OCI-LY7 (cell line): ENCODE data around the gene ING4. TPM values are rescaled to one million over a fixed set of nuclear protein-coding genes. Genes with fewer than 3 reads are reported as not detected.
"Not testable (repeated sequence)": the region's sequence is repeated elsewhere in the genome, so short reads cannot be mapped to it uniquely, and the experiment has no call there.

ENCODE experiments used
- Bru-seq: library from RNA; stranded (reverse); fragments of 400-500 nt; gene quantifications from one replicate; lab custom pipeline; 2021; lab: Mats Ljungman, UMichigan
- BruChase-seq, 2 experiments: library from RNA; stranded (reverse); fragments of 400-500 nt; gene quantifications; one replicate each; lab custom pipeline; 2021; lab: Mats Ljungman, UMichigan
- BruUV-seq: library from RNA; stranded (reverse); fragments of 400-500 nt; replicated peaks from 2 replicates; lab custom pipeline; 2021; lab: Mats Ljungman, UMichigan
- CTCF ChIA-PET: fragments of 300-600 bp; sonication (Branson Sonifier 250); formaldehyde crosslinking; loops from one replicate; lab custom pipeline; 2022; ENCODE audit warnings: antibody characterized with exemption; ENCODE audit not compliant: unreplicated experiment; lab: Charles Lee
- POLR2A ChIA-PET: fragments of 300-600 bp; sonication (Branson Sonifier 250); formaldehyde crosslinking; loops from one replicate; lab custom pipeline; 2022; ENCODE audit warnings: antibody characterized with exemption; lab: Charles Lee
- DNase-seq: peaks from one replicate; pipeline ENCODE4 v3.0.0-alpha.2; 2015; ENCODE audit warnings: low spot score
- H2AFZ ChIP-seq: fragments of 200-600 bp; sonication (generic), shearing (Covaris generic); 2 replicates; pipeline ENCODE4 v1.6.1; 2014; ENCODE audit warnings: mild to moderate bottlenecking, antibody characterized with exemption, low read length, moderate library complexity
- H3K27ac ChIP-seq: fragments of 200-600 bp; sonication (generic); 2 replicates; pipeline ENCODE4 v1.5.1; 2014; ENCODE audit warnings: mixed run types, low read depth, mild to moderate bottlenecking, moderate library complexity, low read length, inconsistent platforms; ENCODE audit not compliant: poor library complexity, severe bottlenecking
- H3K36me3 ChIP-seq: fragments of 200-600 bp; sonication (generic); 2 replicates; pipeline ENCODE4 v1.6.1; 2014; ENCODE audit warnings: mild to moderate bottlenecking, antibody characterized with exemption, low read length, moderate library complexity, mixed read lengths; ENCODE audit not compliant: insufficient read depth
- H3K4me1 ChIP-seq: fragments of 200-600 bp; sonication (generic); 2 replicates; pipeline ENCODE4 v1.5.1; 2014; ENCODE audit warnings: mild to moderate bottlenecking, low read length; ENCODE audit not compliant: insufficient read depth, poor library complexity, severe bottlenecking
- H3K4me2 ChIP-seq: fragments of 200-600 bp; sonication (generic); 2 replicates; pipeline ENCODE4 v1.6.1; 2014; ENCODE audit warnings: mild to moderate bottlenecking, low read length
- H3K4me3 ChIP-seq: fragments of 200-600 bp; sonication (generic); 2 replicates; pipeline ENCODE4 v1.5.1; 2014; ENCODE audit warnings: mild to moderate bottlenecking, low read depth, low read length; ENCODE audit not compliant: poor library complexity, severe bottlenecking
- H3K79me2 ChIP-seq: fragments of 200-600 bp; sonication (generic); 2 replicates; pipeline ENCODE4 v1.6.1; 2016; ENCODE audit warnings: low read depth, mild to moderate bottlenecking, low read length, moderate library complexity, mixed read lengths; ENCODE audit not compliant: insufficient read depth
- H3K9me2 ChIP-seq: fragments of 200-600 bp; sonication (generic); 2 replicates; pipeline ENCODE4 v1.6.1; 2016; ENCODE audit warnings: mild to moderate bottlenecking, low read length, mixed read lengths; ENCODE audit not compliant: insufficient read depth
- H3K9me3 ChIP-seq: fragments of 200-600 bp; sonication (generic); 2 replicates; pipeline ENCODE4 v1.6.1; 2014; ENCODE audit warnings: mild to moderate bottlenecking, mixed run types, low read length, mixed read lengths
- H4K20me1 ChIP-seq: fragments of 200-600 bp; sonication (generic); 2 replicates; pipeline ENCODE4 v1.6.1; 2014; ENCODE audit warnings: mild to moderate bottlenecking, antibody characterized with exemption, low read length, moderate library complexity, mixed read lengths; ENCODE audit not compliant: insufficient read depth
- EZH2phosphoT487 ChIP-seq: fragments of 200-600 bp; sonication (generic); IDR thresholded peaks from 2 replicates; pipeline ENCODE4 v1.6.1; 2018; ENCODE audit warnings: low read depth, borderline replicate concordance, mild to moderate bottlenecking, mixed run types, antibody characterized with exemption, low read length, moderate library complexity, mixed read lengths
- intact Hi-C: fragments of 100-400 bp; cut with micrococcal nuclease; formaldehyde crosslinking; loops from one replicate; pipeline ENCODE4 v1.10.0; 2022; ENCODE audit not compliant: unreplicated experiment
- long read RNA-seq: library from polyadenylated mRNA; stranded (forward); transcript quantifications from one replicate; pipeline ENCODE4 v2.0.0, GENCODE V29; 2022
- total RNA-seq, 2 experiments: library from RNA; depleted of rRNA in 1 of 2; stranded (reverse); fragments of >200 nt in 1 of 2; shearing (Covaris generic) in 1 of 2; gene quantifications; 2 replicates each; pipeline ENCODE4 v1.2.3, GENCODE V29; 2014 to 2022
- TF ChIP-seq, protein P1 (sequence below): fragments of 200-600 bp; sonication (generic); conservative IDR thresholded peaks from 2 replicates; pipeline ENCODE4 v1.5.1; 2014; ENCODE audit warnings: mild to moderate bottlenecking, antibody characterized with exemption, low read length, moderate library complexity, mixed read lengths

Gene ING4
- 27.1 and 38.1 TPM in 2 replicates for total RNA-seq (2014; rRNA removed; shearing (Covaris generic))
- total RNA-seq (2022) = 30.8 and 37.0 TPM in 2 replicates
- Bru-seq, nascent RNA = percentile 53 among the genes with signal in this experiment
- percentile 56 among the genes with signal in this experiment for BruChase-seq, experiment 1, labeled RNA remaining after a 6-hour chase
- percentile 57 among the genes with signal in this experiment for BruChase-seq, experiment 2, labeled RNA remaining after a 2-hour chase
- long read RNA-seq, transcript ING4-202 (8 exons, 1,393 nt) = minor isoform, 9 of 73 reads
- long read RNA-seq, transcript ING4-201 (8 exons, 1,709 nt) = major isoform, 19 of 73 reads
- long read RNA-seq, transcript ING4-203 (8 exons, 741 nt) = minor isoform, 13 of 73 reads
- long read RNA-seq, transcript ING4-209 (7 exons, 776 nt) = minor isoform, 5 of 73 reads
- long read RNA-seq, partial matches to known transcripts = 7 of 73 reads
- long read RNA-seq, other reads (novel, unspliced or antisense) = 13 of 73 reads

DNA sequence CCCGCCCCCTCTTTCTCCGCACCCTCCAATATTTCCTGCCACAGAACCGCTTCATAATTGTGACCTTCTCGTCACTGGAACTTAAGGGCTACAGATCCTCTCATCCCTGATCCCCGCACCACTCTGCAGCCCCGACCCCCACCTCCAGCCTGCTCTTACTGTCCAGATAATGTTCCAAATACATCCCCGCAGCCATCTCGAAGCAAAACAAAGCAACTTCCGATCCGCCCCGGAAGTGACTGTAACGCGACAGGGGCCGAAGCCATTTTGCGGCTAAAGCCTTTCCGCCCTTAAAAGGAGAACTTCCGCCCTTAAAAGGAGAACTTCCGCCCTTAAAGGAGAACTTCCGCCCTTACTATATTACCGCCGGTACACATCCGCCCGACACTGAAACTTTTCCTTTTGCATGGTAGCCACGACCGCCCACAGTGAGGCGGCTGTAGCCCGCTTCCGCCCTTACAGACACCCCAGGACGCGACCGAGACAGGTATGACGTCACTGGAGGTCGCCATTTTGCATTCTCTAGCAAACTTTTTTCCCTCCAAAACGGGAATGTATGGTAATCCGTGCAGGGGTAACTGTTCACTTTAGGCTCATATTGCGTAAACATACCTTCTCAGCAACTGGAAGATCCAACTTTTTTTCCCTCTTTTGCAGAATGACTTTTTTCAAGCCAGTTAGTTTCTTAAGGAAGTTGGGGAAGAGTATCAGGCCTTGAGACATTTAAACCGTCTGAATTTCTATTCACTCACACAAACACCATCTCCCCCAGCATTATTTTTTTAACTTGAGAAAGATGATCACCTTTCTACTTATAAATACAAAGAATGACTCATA is at the start of gene ING4:
TSS of gene ING4 (minus strand) at position 214 of the 837 bp plus-strand sequence. CDS start at position 196, 18 bp downstream.
- ChIA-PET CTCF (interaction anchor here (0.5 kb wide), 1 partner anchor 50 kb away, joined by 3 read pairs; no protein-coding TSS in a partner anchor), POLR2A (interaction anchor here (0.6 to 1.8 kb wide), 10 partner anchors 17 to 188 kb away, joined by 3 to 9 read pairs (median 4); partner anchors contain the start of genes COPS7A, GAPDH, USP5 and ZNF384)
- H3K9me3 ChIP-seq = no peaks in the 10 kb centered on the region
- peak within 1 kb of the TSS; percentile 67 for H3K27ac ChIP-seq
- H3K79me2 ChIP-seq = peaks cover 12% of the 10 kb centered on the region; the same call in 1 of the 2 replicates
- intact Hi-C loops = loop anchor here (1.0 to 2.0 kb wide), 4 partner anchors 26 to 61 kb away; partner anchors contain the start of genes COPS7A and ZNF384
- peaks cover 25% of the 10 kb centered on the region for H3K36me3 ChIP-seq
- H3K4me2 ChIP-seq = peak within 1 kb of the TSS; percentile 89
- no peaks in the 10 kb centered on the region for H3K9me2 ChIP-seq
- no peak for TF ChIP-seq EZH2phosphoT487
- TF ChIP-seq, protein P1, sequence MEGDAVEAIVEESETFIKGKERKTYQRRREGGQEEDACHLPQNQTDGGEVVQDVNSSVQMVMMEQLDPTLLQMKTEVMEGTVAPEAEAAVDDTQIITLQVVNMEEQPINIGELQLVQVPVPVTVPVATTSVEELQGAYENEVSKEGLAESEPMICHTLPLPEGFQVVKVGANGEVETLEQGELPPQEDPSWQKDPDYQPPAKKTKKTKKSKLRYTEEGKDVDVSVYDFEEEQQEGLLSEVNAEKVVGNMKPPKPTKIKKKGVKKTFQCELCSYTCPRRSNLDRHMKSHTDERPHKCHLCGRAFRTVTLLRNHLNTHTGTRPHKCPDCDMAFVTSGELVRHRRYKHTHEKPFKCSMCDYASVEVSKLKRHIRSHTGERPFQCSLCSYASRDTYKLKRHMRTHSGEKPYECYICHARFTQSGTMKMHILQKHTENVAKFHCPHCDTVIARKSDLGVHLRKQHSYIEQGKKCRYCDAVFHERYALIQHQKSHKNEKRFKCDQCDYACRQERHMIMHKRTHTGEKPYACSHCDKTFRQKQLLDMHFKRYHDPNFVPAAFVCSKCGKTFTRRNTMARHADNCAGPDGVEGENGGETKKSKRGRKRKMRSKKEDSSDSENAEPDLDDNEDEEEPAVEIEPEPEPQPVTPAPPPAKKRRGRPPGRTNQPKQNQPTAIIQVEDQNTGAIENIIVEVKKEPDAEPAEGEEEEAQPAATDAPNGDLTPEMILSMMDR = no peak
- peak within 1 kb of the TSS; percentile 92 for H2AFZ ChIP-seq
- peak; percentile 100 for DNase-seq
- peaks cover 19% of the 10 kb centered on the region for H3K4me1 ChIP-seq
- H4K20me1 ChIP-seq = no peaks in the 10 kb centered on the region
- peak within 1 kb of the TSS; percentile 79 for H3K4me3 ChIP-seq
- TSS peak; percentile 100 for BruUV-seq

DNA sequence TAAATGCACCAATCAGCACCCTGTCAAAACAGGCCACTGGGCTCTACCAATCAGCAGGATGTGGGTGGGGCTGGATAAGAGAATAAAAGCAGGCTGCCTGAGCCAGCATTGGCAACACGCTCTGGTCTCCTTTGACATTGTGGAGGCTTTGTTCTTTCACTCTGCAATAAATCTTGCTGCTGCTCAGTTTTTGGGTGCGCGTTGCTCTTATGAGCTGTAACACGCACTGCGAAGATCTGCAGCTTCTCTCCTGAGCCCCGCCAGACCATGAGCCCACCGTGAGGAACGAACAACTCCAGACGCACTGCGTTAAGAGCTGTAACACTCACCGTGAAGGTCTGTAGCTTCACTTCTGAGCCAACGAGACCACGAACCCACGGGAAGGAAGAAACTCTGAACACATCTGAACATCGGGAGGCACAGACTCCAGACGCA is 46.1 kb upstream of the ING4 start:
- TF ChIP-seq EZH2phosphoT487 = no peak
- TF ChIP-seq, protein P1 = no peak
- H3K4me3 ChIP-seq = no peak overlapping the region
- BruUV-seq = no TSS peak
- H3K79me2 ChIP-seq = no peaks in the 10 kb centered on the region
- H2AFZ ChIP-seq = no peak overlapping the region
- H3K4me2 ChIP-seq = no peak overlapping the region
- H3K9me2 ChIP-seq = no peaks in the 10 kb centered on the region
- H3K4me1 ChIP-seq = peaks cover 6% of the 10 kb centered on the region
- H3K9me3 ChIP-seq = no peaks in the 10 kb centered on the region
- DNase-seq = no peak
- intact Hi-C loops = no loop called here
- no peak overlapping the region for H3K27ac ChIP-seq
- ChIA-PET POLR2A (interaction anchor here (0.8 to 2.0 kb wide), 2 partner anchors 15 to 128 kb away, joined by 3 to 7 read pairs; partner anchors contain the start of gene COPS7A), CTCF (interaction anchor here (0.7 kb wide), 1 partner anchor 94 kb away, joined by 3 read pairs; no protein-coding TSS in a partner anchor)
- H3K36me3 ChIP-seq = no peaks in the 10 kb centered on the region
- no peaks in the 10 kb centered on the region for H4K20me1 ChIP-seq

DNA sequence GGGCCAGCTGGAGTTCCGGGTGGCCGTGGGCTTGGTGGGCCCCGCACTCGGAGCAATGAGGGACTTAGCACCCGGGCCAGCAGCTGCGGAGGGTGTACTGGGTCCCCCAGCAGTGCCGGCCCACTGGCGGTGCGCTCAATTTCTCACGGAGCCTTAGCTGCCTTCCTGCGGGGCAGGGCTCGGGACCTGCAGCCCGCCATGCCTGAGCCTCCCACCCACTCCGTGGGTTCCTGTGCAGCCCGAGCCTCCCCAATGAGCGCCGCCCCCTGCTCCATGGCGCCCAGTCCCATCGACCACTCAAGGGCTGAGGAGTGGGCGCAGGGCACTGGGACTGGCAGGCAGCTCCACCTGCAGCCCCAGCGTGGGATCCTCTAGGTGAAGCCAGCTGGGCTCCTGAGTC is 45.4 kb upstream of the ING4 start:
- H3K9me2 ChIP-seq, H2AFZ ChIP-seq, H3K4me3 ChIP-seq, H3K79me2 ChIP-seq, H3K36me3 ChIP-seq, DNase-seq, H3K9me3 ChIP-seq, H3K4me2 ChIP-seq, H3K27ac ChIP-seq, BruUV-seq, H4K20me1 ChIP-seq, intact Hi-C loops: not testable (repeated sequence)
- H3K4me1 ChIP-seq = peaks cover 12% of the 10 kb centered on the region
- CTCF ChIA-PET = interaction anchor here (0.6 to 0.7 kb wide), 2 partner anchors 94 to 287 kb away, joined by 3 read pairs; no protein-coding TSS in a partner anchor
- POLR2A ChIA-PET = interaction anchor here (0.8 to 2.0 kb wide), 2 partner anchors 16 to 128 kb away, joined by 3 to 7 read pairs; partner anchors contain the start of gene COPS7A
